Endometrium (tissue), 2 donors: ENCODE measurements around the gene PPM1H.
"Not testable (repeated sequence)": the region's sequence is repeated elsewhere in the genome, so short reads cannot be mapped to it uniquely, and the experiment has no call there.

ENCODE experiments used
- FAIRE-seq: peaks from 2 replicates; lab custom pipeline; 2012; peaks lifted over from hg19 to GRCh38; lab: Jason Lieb, UNC
- donor health status: control.
- donor health status: control.

Gene PPM1H, protein sequence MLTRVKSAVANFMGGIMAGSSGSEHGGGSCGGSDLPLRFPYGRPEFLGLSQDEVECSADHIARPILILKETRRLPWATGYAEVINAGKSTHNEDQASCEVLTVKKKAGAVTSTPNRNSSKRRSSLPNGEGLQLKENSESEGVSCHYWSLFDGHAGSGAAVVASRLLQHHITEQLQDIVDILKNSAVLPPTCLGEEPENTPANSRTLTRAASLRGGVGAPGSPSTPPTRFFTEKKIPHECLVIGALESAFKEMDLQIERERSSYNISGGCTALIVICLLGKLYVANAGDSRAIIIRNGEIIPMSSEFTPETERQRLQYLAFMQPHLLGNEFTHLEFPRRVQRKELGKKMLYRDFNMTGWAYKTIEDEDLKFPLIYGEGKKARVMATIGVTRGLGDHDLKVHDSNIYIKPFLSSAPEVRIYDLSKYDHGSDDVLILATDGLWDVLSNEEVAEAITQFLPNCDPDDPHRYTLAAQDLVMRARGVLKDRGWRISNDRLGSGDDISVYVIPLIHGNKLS

GRCh38 chr12:62934799-62935674 lies at the start of gene PPM1H:
Gene PPM1H, minus strand, starts transcription at chr12:62935150. Its CDS starts 414 bp downstream, at chr12:62934736.
- no peak for FAIRE-seq

DNA sequence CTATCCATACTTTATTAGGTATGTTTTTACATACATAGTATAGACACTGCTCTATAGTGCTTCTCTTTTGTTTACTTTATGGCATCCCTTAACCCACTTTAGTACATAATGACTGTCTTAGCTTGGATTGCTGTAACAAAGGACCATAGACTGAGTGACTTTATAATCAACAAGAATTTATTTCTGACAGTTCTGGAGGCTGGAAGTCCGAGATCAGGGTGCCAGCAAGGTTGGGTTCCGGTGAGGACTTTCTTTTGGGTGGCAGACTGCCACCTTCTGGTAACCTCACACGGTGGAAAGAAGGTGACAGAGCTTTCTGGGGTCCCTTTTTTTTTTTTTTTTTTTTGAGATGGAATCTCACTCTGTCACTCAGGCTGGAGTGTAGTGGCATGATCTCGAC lies 48.6 kb upstream of the PPM1H start:
- no peak for FAIRE-seq

GRCh38 chr12:62978768-62979167 lies 43.8 kb upstream of the PPM1H start:
- no peak for FAIRE-seq

DNA sequence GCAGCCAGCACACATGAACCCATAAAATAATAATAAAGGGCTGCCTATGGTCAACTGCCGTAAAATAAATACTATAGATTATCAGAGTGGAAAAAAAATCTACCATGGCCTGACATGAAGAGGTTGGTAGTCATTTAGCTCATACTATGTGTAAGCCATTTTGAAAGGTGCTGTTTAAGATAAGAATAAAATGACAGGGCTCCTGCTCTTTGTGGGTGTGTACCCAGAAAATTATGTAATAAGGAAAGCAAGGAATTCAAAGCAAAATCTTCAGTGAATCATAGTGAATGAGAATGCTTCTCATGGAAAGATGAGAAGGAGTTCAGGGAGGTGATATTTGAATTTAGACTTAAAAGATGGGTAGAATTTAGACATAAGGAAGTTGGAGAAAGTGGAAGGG lies 42.9 kb upstream of the PPM1H start:
- no peak for FAIRE-seq

DNA sequence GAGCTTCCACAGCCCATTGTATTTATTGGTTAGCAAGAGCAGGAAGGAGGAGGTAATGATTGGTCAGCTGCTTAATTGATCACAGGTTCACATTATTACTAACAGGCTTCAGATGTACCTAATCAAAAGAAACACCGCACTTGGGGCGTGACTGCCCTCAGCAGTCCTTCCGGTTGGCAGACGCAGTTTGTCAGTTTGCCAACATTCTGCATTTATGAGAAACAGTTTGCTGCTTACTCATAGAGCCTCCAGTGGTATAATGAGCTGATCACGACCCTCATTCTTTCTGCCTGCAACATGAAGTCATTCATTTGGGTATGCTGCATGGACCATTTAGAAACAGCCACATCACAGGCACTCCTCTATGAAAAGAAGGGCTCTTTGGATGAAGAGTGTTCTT lies 42.5 kb upstream of the PPM1H start:
- FAIRE-seq: no peak

DNA sequence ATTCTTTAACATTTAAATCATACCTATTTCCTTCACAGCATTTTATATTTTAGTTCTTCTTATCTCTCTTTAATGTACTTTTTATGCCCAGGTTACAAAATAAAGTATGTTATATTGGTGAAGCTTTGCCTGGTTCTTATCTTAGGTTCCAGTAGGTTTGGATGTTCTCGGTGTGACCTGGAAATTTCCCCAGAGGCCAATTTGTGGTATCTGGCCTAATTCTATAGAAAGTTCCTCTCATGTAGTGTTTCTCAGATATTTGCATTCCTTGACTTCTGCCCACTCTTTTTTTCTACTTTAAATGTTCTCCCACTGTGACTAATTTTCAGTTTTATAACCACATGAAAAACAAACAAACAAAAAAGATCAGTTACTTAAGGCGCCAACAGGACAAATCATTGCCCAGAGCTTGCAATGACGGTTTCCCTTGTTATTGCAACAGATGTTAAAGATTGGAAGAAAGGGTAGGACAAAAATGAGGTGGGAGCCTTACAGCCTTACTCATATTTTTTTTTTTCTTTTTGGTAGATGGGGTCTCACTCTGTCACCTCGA lies 41.2 kb upstream of the PPM1H start:
- no peak for FAIRE-seq

GRCh38 chr12:62971769-62972525 lies 37.0 kb upstream of the PPM1H start:
- no peak for FAIRE-seq

DNA sequence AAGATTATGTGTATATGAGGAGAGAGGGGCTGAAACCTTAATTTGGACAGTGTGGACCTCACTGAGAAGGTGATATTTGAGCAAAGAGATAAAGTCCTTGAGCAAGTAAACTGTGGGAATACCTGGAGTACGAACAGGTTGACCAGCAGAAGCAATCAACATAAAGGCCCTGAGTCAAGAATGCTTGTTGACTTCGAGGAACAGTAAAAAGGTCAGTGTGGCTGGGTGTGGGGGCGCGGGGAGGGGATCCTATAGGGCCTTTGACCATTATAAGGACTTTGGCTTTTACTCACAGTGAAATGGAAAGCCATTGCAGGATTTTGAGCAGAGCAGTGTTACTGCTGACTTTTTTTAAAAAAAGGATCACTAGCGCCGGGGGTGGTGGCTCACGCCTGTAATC lies 34.7 kb upstream of the PPM1H start:
- no peak for FAIRE-seq

- FAIRE-seq: no peak
Observed at GRCh38 chr12:62967701-62968100, 32.8 kb upstream of the PPM1H start.

DNA sequence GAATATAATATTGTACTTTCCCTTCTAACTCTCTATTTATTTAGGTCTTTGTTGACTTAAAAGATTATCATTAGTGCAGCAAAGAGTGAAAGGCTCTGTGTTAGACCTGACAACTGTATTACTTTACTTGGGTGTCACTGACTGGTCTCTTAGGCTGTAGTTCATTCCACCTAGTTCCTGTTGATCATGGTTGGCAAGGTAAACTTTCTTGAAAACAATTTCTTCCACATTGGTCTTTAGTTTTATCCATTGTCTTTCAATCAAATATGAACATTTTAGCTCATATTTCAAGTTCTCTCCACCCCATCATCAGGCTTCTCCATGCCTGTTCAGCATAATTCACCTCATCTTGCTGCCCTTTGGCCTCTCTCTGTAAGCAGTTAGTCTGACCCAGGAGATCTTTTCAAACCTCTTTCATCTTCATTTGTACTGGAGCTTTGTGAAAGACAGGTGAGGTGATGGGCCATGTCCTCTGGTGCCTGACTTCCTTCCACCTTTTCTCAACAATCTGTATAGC lies 32.1 kb upstream of the PPM1H start:
- FAIRE-seq: no peak

- FAIRE-seq: not testable (repeated sequence)
Observed at GRCh38 chr12:62966446-62966989, 31.6 kb upstream of the PPM1H start.

GRCh38 chr12:62965700-62966099 lies 30.8 kb upstream of the PPM1H start:
- peak; percentile 8 for FAIRE-seq

GRCh38 chr12:62965242-62965641 lies 30.3 kb upstream of the PPM1H start:
- FAIRE-seq: not testable (repeated sequence)

DNA sequence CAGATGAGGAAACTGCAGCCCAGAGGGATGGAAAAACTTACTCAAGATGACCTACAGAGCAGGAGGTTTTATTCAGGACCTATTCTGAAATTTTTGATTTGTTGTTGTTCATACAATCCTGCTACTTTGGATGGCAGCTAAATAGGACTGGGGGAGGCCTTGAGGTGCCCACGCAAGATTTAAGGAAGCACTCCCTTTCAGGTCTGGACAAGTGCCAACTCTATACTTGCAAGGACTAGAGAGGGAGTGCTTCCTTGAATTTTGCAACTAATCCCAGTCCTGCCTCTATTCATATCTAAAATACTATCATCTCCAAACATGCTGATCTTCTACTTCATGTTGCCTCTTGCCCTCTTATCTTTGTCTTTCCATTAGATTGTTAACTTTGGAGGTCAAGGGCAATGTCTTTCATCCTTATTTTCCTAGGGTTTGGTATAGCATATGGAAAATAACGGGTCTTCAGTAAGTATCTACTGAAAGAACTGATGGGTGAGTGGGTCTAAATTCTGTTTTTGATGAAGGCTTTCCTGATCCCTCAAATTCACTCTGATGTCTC lies 28.6 kb upstream of the PPM1H start:
- no peak for FAIRE-seq

GRCh38 chr12:62960324-62960723 lies 25.4 kb upstream of the PPM1H start:
- FAIRE-seq: no peak

DNA sequence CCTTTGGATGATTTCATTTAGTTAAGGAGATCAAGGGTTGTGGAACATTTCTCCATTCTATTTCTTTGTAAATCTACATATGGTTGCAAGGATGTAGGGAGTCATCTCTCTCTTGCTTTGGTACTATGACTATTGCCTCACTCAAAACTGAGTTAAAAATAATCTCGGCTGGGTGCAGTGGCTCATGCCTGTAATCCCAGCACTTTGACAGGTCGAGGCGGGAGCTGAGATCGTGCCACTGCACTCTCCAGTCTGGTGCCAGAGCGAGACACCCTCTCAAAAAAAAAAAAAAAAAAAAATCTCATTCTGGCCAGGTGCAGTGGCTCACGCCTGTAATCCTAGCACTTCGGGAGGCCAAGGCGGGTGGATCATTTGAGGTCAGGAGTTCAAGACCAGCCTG lies 24.8 kb upstream of the PPM1H start:
- no peak for FAIRE-seq

DNA sequence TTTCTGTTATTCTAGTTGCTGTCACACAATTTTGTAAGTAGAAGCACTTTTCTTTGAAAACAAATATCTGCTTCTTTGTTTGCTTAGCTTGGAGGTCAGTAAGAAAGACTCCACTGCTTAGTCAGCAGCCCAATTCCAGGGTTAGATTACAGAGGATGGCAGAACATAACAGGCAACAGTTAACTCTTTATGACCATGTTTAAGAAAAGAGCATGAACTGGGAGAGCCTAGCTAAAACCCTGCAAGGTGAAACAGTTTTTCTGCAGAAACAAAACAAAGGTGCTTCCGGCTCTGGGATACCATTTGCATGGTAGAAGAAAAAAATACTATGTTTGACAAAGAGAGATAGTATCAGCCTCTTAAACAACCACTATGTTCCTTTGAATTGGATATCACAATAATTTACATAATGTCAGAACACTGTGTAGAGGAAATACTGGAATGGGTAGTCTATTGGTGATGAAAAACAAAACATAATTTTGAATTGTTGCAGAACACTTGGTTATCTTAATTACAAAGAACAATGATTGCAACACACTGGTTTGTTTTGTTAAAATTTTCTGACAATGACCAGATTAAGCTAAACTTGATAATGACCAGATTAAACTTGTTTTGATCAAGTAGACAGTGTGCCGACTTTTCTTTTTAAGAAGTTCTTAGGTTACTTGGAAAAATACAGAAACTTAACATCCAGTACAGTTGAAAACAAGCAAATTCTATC lies 22.4 kb upstream of the PPM1H start:
- FAIRE-seq: peak; percentile 97

GRCh38 chr12:62955678-62956077 lies 20.7 kb upstream of the PPM1H start:
- no peak for FAIRE-seq

GRCh38 chr12:62950317-62950716 lies 15.4 kb upstream of the PPM1H start:
- FAIRE-seq: no peak

- FAIRE-seq: no peak
Observed at GRCh38 chr12:62948123-62948522, 13.2 kb upstream of the PPM1H start.
